Measurements from ENCODE around the gene PRKCB. TPM values are rescaled to one million over a fixed set of nuclear protein-coding genes. Genes with fewer than 3 reads are reported as not detected.

The PRKCB gene
- total and polyA plus RNA-seq, 8 donors = 13.5 to 74.3 (median 57.0) TPM

DNA sequence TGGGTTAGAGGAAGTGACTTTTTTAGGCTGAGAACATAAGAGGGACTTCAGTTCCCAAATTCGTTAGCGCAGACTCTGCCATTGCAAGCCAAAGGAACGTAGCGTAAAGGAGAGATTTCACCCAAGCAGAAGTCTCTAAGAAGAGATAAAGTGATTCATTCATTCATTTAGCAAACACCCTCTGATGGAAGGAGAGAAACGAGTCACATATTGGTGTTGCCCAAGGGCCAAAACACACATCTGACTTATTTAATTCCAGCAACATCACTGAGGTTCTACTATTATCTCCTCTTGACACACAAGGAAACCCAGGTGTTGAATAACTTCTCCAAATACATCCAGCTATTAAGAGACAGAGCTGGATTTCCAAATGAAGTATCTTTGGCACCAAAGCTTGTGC, 334.6 kb downstream of the PRKCB start:
- intact Hi-C loops (cut with DNase I) = no loop called here
- Histone ChIP-seq H3K9me3 (no peaks in the 10 kb centered on the region), H3K4me1 (no peaks in the 10 kb centered on the region), H3K4me3 (no peak overlapping the region), H3K36me3 (peaks cover 0 to 30% of the 10 kb centered on the region in 2 donors), H3K27ac (no peak overlapping the region), H3K27me3 (no peaks in the 10 kb centered on the region)
- TF ChIP-seq, protein P1, sequence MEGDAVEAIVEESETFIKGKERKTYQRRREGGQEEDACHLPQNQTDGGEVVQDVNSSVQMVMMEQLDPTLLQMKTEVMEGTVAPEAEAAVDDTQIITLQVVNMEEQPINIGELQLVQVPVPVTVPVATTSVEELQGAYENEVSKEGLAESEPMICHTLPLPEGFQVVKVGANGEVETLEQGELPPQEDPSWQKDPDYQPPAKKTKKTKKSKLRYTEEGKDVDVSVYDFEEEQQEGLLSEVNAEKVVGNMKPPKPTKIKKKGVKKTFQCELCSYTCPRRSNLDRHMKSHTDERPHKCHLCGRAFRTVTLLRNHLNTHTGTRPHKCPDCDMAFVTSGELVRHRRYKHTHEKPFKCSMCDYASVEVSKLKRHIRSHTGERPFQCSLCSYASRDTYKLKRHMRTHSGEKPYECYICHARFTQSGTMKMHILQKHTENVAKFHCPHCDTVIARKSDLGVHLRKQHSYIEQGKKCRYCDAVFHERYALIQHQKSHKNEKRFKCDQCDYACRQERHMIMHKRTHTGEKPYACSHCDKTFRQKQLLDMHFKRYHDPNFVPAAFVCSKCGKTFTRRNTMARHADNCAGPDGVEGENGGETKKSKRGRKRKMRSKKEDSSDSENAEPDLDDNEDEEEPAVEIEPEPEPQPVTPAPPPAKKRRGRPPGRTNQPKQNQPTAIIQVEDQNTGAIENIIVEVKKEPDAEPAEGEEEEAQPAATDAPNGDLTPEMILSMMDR (IDR thresholded peaks at IDR 0.05) = no peak
- ATAC-seq (no peak), DNase-seq (no peak)

DNA sequence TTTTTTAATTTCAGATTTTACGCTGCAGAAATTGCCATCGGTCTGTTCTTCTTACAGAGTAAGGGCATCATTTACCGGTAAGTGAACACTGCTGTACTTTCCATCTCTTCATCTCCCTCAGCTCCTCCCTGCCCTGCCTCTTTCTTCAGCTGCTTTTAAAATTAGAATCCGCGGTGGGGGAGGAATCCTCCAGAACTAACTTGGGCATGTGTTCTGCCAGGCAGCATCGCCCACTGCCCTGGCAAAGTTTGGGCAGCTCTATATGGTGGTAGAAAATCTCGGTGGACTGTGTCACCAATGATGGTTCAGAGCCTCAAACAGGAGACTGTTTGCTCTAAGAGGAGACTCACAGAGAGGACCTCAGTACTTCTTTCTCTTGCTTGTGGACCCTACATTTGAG, 338.7 kb downstream of the PRKCB start:
- Histone ChIP-seq H3K27me3 (no peaks in the 10 kb centered on the region), H3K9me3 (no peaks in the 10 kb centered on the region), H3K36me3 (peaks cover 0 to 43% of the 10 kb centered on the region in 2 donors), H3K4me1 (no peaks in the 10 kb centered on the region), H3K27ac (no peak overlapping the region), H3K4me3 (no peak overlapping the region)
- TF ChIP-seq, protein P1 (IDR thresholded peaks at IDR 0.05) = no peak
- ATAC-seq (no peak), DNase-seq (no peak)
- intact Hi-C loops (cut with DNase I) = no loop called here

DNA sequence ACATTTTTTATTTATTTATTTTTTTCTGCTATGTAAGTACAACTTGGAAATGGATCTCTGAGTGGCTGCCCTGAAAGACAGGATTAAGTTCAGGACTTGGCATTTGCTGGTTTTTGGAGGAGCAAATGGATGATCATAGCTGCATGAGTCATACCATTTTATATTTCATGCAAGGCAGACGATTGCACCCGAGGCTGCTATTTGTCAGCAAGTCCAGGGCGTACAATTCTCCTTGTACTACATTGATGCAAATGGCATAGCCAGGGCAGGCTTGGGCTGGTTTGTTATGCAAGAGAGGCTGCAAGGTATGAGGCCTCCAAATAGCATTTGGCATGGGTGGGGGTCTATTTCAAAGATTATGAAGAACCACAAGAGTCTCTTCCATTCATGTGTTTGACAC, 339.2 kb downstream of the PRKCB start:
- no peak for ATAC-seq
- intact Hi-C loops (cut with DNase I) = no loop called here

GRCh38 chr16:24178496-24178895, 342.7 kb downstream of the PRKCB start:
- TF ChIP-seq, protein P1 (IDR thresholded peaks at IDR 0.05) = no peak

More for the DNA sequence above, 339.2 kb downstream of the PRKCB start:
- Histone ChIP-seq H3K36me3 (peaks cover 0 to 43% of the 10 kb centered on the region in 2 donors), H3K9me3 (no peaks in the 10 kb centered on the region), H3K4me1 (no peaks in the 10 kb centered on the region), H3K4me3 (no peak overlapping the region), H3K27me3 (no peaks in the 10 kb centered on the region), H3K27ac (no peak overlapping the region)
- DNase-seq = no peak
- TF ChIP-seq, protein P1 (IDR thresholded peaks at IDR 0.05) = no peak

DNA sequence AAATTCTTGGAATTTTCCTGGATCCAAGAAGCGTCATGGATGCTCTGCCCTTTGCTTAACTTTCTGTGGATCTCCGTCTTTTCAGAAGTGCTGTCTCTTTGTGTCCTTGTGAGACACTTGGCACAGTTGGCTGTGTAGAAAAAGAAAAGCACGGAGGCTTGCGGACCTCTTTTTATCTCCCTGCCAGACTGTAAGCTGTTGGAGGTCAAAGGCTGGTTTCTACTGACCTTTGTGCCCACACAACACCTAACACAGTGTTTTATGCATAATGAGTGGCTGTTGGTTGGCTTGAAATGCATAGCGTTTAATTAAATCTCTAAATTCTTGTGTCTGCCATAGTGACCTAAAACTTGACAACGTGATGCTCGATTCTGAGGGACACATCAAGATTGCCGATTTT, 344.7 kb downstream of the PRKCB start:
- DNase-seq = no peak

More at GRCh38 chr16:24178496-24178895, 342.7 kb downstream of the PRKCB start:
- peak in 1 of 4 donors; percentile 7 for DNase-seq
- H3K27me3 ChIP-seq = no peaks in the 10 kb centered on the region
- no peak overlapping the region for H3K4me3 ChIP-seq
- no peaks in the 10 kb centered on the region for H3K9me3 ChIP-seq
- intact Hi-C loops (cut with DNase I) = no loop called here
- H3K4me1 ChIP-seq = no peaks in the 10 kb centered on the region
- ATAC-seq = no peak
- no peak overlapping the region for H3K27ac ChIP-seq
- peaks cover 0 to 44% of the 10 kb centered on the region in 2 donors for H3K36me3 ChIP-seq

More for the DNA sequence above, 344.7 kb downstream of the PRKCB start:
- TF ChIP-seq, protein P1 (IDR thresholded peaks at IDR 0.05) = no peak
- Histone ChIP-seq H3K4me1 (no peaks in the 10 kb centered on the region), H3K4me3 (no peak overlapping the region), H3K27ac (no peak overlapping the region), H3K36me3 (peaks cover 0 to 38% of the 10 kb centered on the region in 2 donors), H3K27me3 (peaks cover 0 to 4% of the 10 kb centered on the region in 2 donors), H3K9me3 (no peaks in the 10 kb centered on the region)
- intact Hi-C loops (cut with DNase I) = no loop called here
- no peak for ATAC-seq
